Left lobe of liver (tissue), 2 donors: ENCODE results near the gene ECI1. TPM values are rescaled to one million over a fixed set of nuclear protein-coding genes. Genes with fewer than 3 reads are reported as not detected.

Experiments
- ATAC-seq: fragments of 200-7000 bp; cut with Tn5 transposase; one replicate; pipeline ENCODE4 v1.9.1; 2020; ENCODE audit warnings: mild to moderate bottlenecking, moderate library complexity
- DNase-seq: peaks from one replicate; pipeline ENCODE4 v3.0.0-alpha.2; 2020; ENCODE audit warnings: low spot score
- total RNA-seq: library from RNA; stranded (reverse); gene quantifications from one replicate; pipeline ENCODE4 v1.2.1, GENCODE V29; 2021
- donor health status: DM: no; HTN: no; CAD: no; lungs with moderate emphysema.
- donor health status: DM: no; HTN: yes; CAD: no.

ECI1 gene
- 171 TPM for total RNA-seq

- ATAC-seq (peak; percentile 92), DNase-seq (peak; percentile 98)
These were observed at the start of gene ECI1 for GRCh38 chr16:2251296-2252111. TSS of gene ECI1 (minus strand) at chr16:2251587. CDS start at chr16:2251566, 21 bp downstream.

- ATAC-seq (no peak), DNase-seq (no peak)
These were observed 48.5 kb upstream of the ECI1 start for GRCh38 chr16:2299915-2300192.

GRCh38 chr16:2299121-2299914 is 47.9 kb upstream of the ECI1 start:
- DNase-seq = no peak
- ATAC-seq = no peak

GRCh38 chr16:2298621-2299020 is 47.2 kb upstream of the ECI1 start:
- DNase-seq (no peak), ATAC-seq (no peak)

GRCh38 chr16:2297506-2297860 is 46.1 kb upstream of the ECI1 start:
- DNase-seq = no peak
- ATAC-seq = no peak

DNA sequence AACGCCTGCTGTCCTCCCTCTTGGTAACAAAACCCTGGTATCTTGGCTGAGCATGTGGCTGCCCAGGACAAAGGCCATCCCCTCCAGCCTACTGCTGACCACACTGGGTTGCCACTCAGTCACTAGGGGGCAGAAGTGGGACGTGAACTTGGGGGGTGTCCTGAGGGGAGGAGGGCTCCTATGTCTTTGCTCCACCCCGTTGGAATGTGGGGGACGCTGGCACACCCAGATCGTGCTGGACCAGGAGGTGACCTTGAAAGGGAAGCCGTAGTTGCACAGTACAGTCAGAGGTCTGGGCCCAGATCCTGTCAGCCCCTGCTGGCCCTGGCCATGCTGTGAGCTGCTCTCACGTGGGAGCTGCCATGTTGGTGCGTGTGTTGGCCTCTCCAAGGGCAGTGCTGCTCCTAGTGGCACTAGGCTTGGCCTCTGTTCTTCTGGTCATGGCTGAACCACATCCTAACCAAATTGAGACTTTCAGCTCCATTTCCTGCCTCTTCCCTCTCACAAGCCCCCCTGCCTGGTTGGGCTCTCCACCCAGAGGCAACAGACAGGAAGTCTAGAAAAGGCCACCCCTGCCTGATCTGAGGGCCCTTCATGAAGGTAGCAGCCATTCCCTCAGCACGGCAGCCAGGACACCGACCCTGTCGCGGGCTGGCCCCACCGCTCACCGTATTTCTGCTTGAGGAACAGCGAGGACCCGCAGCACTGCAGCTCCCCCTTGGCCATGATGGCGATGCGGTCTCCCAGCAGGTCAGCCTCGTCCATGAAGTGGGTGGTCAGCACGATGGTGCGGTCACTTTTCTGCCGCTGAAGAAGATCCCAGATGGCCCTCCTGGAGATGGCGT is 45.5 kb upstream of the ECI1 start:
- ATAC-seq = peak; percentile 88
- no peak for DNase-seq

GRCh38 chr16:2295056-2295798 is 43.8 kb upstream of the ECI1 start:
- no peak for DNase-seq
- no peak for ATAC-seq

GRCh38 chr16:2292221-2292620 is 40.8 kb upstream of the ECI1 start:
- ATAC-seq (no peak), DNase-seq (no peak)

- DNase-seq = no peak
These were observed 37.9 kb upstream of the ECI1 start for GRCh38 chr16:2289282-2289681.

GRCh38 chr16:2288726-2289125 is 37.3 kb upstream of the ECI1 start:
- ATAC-seq = no peak
- no peak for DNase-seq

More at GRCh38 chr16:2289282-2289681, 37.9 kb upstream of the ECI1 start:
- ATAC-seq = no peak

- ATAC-seq (no peak), DNase-seq (no peak)
These were observed 36.6 kb upstream of the ECI1 start for GRCh38 chr16:2287916-2288547.

DNA sequence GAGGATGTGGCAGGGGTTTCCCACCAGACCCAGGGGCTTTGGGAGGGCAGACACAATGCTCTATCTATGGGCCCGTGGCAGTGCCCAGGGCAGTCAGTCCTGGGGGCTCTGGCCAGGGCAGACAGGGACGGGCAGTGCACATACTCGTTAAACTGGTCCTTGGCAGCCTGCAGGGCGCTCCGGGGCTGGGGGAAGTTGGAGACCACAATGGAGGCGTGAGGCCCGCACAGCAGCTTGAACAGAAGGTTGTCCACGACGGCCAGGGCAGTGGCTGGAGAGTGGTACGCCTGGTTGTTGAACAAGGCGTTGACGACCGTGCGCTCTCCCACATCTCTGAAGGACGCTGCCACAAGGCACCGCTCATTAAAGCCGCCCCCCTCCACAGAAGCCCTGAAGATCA is 35.2 kb upstream of the ECI1 start:
- ATAC-seq (no peak), DNase-seq (no peak)

GRCh38 chr16:2285731-2286191 is 34.4 kb upstream of the ECI1 start:
- no peak for DNase-seq

GRCh38 chr16:2284797-2285576 is 33.6 kb upstream of the ECI1 start:
- DNase-seq (no peak), ATAC-seq (no peak)

More at GRCh38 chr16:2285731-2286191, 34.4 kb upstream of the ECI1 start:
- ATAC-seq = no peak

DNA sequence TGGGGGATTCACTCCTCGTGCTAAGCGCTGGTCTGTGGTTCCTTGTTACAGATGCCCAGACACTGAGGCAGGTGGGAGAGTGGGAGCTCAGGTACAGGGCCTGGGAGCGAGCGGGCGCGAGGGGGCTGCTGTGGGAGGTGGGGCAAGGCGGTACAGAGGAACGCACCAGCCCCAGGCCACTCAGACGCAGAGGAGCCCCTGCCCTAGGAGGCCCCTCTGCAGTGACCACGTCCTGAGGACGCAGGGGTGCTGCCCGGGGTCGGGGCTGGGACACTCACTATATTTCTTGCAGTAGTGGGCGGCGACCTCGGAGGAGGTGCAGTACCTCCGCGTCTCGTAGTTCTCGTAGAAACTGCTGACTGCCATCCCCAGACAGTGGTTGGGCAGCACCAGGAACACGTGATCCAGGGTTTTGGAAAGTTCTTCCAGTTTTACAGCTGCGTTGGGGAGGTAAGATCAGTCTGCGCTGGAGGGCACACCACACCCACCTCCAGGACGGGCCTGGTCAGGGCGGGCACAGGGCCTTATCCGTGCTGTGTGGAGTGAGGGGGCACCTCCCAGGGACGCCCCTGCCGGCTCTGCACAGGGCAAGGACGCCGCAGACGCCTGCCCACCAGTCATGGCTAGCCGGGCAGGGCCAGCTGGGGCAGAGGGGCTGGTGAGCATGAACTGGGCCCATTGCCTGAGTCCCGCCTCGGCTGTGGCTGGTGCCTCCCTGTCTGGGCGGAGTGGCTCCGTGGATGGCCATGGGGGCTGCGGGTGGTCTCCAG is 32.8 kb upstream of the ECI1 start:
- ATAC-seq = no peak

GRCh38 chr16:2282866-2283555 is 31.6 kb upstream of the ECI1 start:
- DNase-seq (no peak), ATAC-seq (no peak)

More for the DNA sequence above, 32.8 kb upstream of the ECI1 start:
- DNase-seq = no peak

DNA sequence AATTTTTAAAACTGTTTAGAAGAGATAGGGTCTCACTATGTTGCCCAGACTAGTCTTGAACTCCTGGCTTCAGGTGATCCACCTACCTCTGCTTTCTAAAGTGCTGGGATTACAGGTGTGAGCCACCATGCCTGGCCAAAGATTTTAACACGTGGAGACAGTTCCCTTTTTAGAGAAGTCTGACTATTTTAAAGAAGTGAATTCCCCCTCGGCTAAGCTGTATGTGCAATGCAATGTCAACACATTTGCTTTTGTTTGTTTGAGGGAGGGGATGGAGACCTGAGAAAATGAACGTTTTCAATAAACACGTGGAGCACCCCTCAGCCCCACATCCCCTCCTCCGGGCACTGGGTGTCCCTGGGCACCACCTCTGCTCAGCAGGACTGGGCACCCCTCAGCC is 30.9 kb upstream of the ECI1 start:
- DNase-seq (no peak), ATAC-seq (no peak)

GRCh38 chr16:2280981-2281542 is 29.7 kb upstream of the ECI1 start:
- no peak for ATAC-seq
- DNase-seq = no peak
